Peyer's patch (tissue), 4 donors: Measurements from ENCODE around the gene NFIX.
"Not testable (repeated sequence)": the region's sequence is repeated elsewhere in the genome, so short reads cannot be mapped to it uniquely, and the experiment has no call there.

Experiments used
- POLR2A ChIP-seq, 2 donors: fragments of 450-650 bp; IDR thresholded peaks; one replicate each; pipeline ENCODE4 v1.5.1; 2017; ENCODE audit warnings: antibody characterized with exemption in 2 of 2, mild to moderate bottlenecking in 2 of 2, moderate library complexity in 2 of 2
- TF ChIP-seq, protein P1 (sequence below), 6 experiments: fragments of 450-650 bp in 4 of 6; fragments of 200-600 bp in 2 of 6; sonication (generic) in 1 of 6; IDR thresholded peaks; one replicate each; pipeline ENCODE4 v1.5.1; 2017 to 2019; ENCODE audit warnings: antibody characterized with exemption in 6 of 6, mild to moderate bottlenecking in 3 of 6, moderate library complexity in 1 of 6

GRCh38 chr19:12976109-12976508, 19.2 kb upstream of the NFIX start:
- TF ChIP-seq POLR2A (IDR thresholded peaks at IDR 0.05) = not testable (repeated sequence)
- TF ChIP-seq, protein P1, sequence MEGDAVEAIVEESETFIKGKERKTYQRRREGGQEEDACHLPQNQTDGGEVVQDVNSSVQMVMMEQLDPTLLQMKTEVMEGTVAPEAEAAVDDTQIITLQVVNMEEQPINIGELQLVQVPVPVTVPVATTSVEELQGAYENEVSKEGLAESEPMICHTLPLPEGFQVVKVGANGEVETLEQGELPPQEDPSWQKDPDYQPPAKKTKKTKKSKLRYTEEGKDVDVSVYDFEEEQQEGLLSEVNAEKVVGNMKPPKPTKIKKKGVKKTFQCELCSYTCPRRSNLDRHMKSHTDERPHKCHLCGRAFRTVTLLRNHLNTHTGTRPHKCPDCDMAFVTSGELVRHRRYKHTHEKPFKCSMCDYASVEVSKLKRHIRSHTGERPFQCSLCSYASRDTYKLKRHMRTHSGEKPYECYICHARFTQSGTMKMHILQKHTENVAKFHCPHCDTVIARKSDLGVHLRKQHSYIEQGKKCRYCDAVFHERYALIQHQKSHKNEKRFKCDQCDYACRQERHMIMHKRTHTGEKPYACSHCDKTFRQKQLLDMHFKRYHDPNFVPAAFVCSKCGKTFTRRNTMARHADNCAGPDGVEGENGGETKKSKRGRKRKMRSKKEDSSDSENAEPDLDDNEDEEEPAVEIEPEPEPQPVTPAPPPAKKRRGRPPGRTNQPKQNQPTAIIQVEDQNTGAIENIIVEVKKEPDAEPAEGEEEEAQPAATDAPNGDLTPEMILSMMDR (IDR thresholded peaks at IDR 0.05) = not testable (repeated sequence)
